Gastrocnemius medialis (tissue), 4 donors: ENCODE results near the gene SREK1.

Source experiments
- CTCF ChIP-seq, 5 experiments: fragments of 450-650 bp in 3 of 5; fragments of 200-600 bp in 2 of 5; sonication (generic) in 2 of 5; IDR thresholded peaks in 4 of 5; conservative IDR thresholded peaks in 1 of 5; 1 replicate in 4 of 5; 2 replicates in 1 of 5; pipeline ENCODE4 v1.5.1; 2016 to 2019; ENCODE audit warnings: antibody characterized with exemption in 5 of 5, mild to moderate bottlenecking in 3 of 5, moderate library complexity in 3 of 5
- POLR2A ChIP-seq, 2 donors: fragments of 450-650 bp; IDR thresholded peaks; one replicate each; pipeline ENCODE4 v1.6.1; 2017; ENCODE audit warnings: antibody characterized with exemption in 2 of 2, mild to moderate bottlenecking in 2 of 2, moderate library complexity in 2 of 2

- TF ChIP-seq CTCF (IDR thresholded peaks at IDR 0.05 in 4 of 5, conservative IDR thresholded peaks at IDR 0.05 in 1 of 5) (no peak), POLR2A (IDR thresholded peaks at IDR 0.05) (no peak)
Observed at GRCh38 chr5:66209350-66209749, 65.2 kb downstream of the SREK1 start.
